ENCODE results near the gene KRT6A. TPM values are rescaled to one million over a fixed set of nuclear protein-coding genes. Genes with fewer than 3 reads are reported as not detected.

The KRT6A gene
- total RNA-seq, 1 donor from 2014 or later = 701 TPM

Other genes starting within 250 kb of the KRT6A start
- not detected for gene KRT86, start 218.6 kb downstream of the KRT6A start, total RNA-seq (ENCODE audit: insufficient read depth, low replicate concordance)
- 2.9 TPM for gene KRT81, start 201.7 kb downstream of the KRT6A start, total RNA-seq (ENCODE audit: insufficient read depth, low replicate concordance)
- not detected for gene KRT83, start 171.9 kb downstream of the KRT6A start, total RNA-seq (ENCODE audit: insufficient read depth, low replicate concordance)
- gene KRT85, start 125.8 kb downstream of the KRT6A start, total RNA-seq (ENCODE audit: insufficient read depth, low replicate concordance) = not detected
- gene KRT84, start 107.6 kb downstream of the KRT6A start, total RNA-seq (ENCODE audit: insufficient read depth, low replicate concordance) = 2.2 TPM
- gene KRT82, start 86.9 kb downstream of the KRT6A start, total RNA-seq (ENCODE audit: insufficient read depth, low replicate concordance) = 1.7 TPM
- not detected for gene KRT75, start 58.9 kb downstream of the KRT6A start, total RNA-seq (ENCODE audit: insufficient read depth, low replicate concordance)
- gene KRT6B, start 41.1 kb downstream of the KRT6A start, total RNA-seq (ENCODE audit: insufficient read depth, low replicate concordance) = 8.2 TPM
- 2.6 TPM for gene KRT6C, start 19.5 kb downstream of the KRT6A start, total RNA-seq (ENCODE audit: insufficient read depth, low replicate concordance)
- gene KRT5, start 27.1 kb upstream of the KRT6A start, total RNA-seq (ENCODE audit: insufficient read depth, low replicate concordance) = 446 TPM
- not detected for gene KRT71, start 59.9 kb upstream of the KRT6A start, total RNA-seq (ENCODE audit: insufficient read depth, low replicate concordance)
- gene KRT74, start 80.6 kb upstream of the KRT6A start, total RNA-seq (ENCODE audit: insufficient read depth, low replicate concordance) = 3.4 TPM
- 1.2 TPM for gene KRT72, start 108.2 kb upstream of the KRT6A start, total RNA-seq (ENCODE audit: insufficient read depth, low replicate concordance)
- not detected for gene KRT73, start 125.3 kb upstream of the KRT6A start, total RNA-seq (ENCODE audit: insufficient read depth, low replicate concordance)
- 0.48 TPM for gene KRT2, start 159.0 kb upstream of the KRT6A start, total RNA-seq (ENCODE audit: insufficient read depth, low replicate concordance)
- 4.1 TPM for gene KRT1, start 187.2 kb upstream of the KRT6A start, total RNA-seq (ENCODE audit: insufficient read depth, low replicate concordance)
- gene KRT77, start 210.3 kb upstream of the KRT6A start, total RNA-seq (ENCODE audit: insufficient read depth, low replicate concordance) = 0.96 TPM